Suppressor macrophage treated with lipopolysaccharide for 4 hours (primary cell): Measurements from ENCODE around the gene ASXL3.

ENCODE experiments used
- DNase-seq: peaks from one replicate; pipeline ENCODE4 v3.0.0-alpha.2; 2020

Gene ASXL3

DNA sequence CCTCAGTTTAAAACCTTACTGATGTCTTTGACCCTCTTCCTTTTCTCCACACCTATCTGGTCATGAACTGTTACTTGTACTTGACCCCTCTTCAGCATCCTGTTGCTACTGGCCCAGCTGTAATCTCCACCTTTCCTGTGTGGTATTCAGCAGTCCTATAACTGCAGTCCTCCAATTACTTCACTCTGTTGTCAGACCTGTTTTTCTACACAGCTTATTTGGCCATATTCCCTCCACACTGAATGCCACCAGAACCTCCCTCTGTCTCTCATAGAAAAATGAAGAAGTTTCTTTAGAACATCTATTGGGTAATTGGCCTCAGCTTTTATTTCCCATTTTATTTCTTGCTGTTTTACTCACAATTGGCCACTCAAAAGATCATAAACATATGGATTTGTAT, 155.4 kb downstream of the ASXL3 start:
- DNase-seq, result no peak

DNA sequence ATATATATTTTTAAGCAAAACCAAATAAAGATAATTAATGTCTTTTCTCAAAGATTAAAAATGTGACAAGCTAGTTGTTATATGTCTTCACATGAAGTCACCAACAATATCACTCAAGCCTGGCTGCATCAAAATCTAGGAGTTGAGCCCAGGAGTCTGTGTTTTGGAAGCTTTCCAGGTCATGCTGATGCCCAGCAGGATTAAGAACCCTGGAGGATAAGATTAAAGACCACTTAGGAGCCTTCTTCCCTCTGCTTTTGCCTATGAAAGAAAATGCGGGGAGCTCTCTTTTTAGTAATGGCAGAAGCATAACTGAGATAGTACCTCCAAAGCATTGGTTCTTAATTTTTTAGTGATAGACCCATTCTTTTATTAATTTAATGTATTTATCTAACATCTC, 157.4 kb downstream of the ASXL3 start:
- no peak for DNase-seq

DNA sequence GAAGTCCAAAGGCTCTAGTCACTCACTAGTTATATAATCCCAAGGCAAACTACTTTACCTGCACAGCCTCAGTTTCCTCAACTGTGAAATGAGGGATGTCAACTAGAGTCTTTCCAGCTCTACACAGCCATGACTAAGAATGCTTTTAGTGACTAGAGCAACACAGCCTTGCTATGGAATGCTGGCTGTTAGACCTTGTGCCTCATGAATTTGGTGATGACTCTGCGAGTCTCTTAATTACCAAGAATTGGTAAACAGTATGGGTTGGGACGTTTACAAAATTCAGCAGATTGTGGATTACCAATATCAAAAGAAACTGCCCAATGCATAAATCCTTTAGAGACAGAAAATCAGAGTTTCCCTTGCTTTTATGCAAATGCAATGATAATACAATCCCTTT, 163.7 kb downstream of the ASXL3 start:
- no peak for DNase-seq

DNA sequence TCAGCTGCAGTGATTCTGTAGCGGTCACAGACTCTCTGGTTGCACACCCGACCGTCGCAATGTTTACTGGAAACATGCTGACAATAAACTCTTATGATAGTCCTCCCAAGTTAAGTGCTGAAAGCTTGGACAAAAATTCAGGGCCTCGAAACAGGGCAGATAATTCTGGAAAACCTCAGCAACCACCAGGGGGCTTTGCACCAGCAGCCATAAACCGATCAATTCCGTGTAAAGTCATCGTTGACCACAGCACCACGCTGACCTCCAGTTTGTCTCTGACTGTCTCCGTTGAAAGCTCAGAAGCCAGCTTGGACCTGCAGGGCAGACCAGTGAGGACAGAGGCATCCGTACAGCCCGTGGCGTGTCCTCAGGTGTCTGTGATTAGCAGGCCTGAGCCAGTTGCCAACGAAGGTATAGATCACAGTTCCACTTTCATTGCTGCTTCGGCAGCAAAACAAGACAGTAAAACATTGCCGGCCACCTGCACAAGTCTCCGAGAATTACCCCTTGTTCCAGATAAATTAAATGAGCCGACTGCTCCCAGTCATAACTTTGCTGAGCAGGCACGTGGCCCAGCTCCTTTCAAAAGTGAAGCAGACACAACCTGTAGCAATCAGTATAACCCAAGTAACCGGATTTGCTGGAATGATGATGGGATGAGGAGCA, 166.1 kb downstream of the ASXL3 start:
- no peak for DNase-seq

DNA sequence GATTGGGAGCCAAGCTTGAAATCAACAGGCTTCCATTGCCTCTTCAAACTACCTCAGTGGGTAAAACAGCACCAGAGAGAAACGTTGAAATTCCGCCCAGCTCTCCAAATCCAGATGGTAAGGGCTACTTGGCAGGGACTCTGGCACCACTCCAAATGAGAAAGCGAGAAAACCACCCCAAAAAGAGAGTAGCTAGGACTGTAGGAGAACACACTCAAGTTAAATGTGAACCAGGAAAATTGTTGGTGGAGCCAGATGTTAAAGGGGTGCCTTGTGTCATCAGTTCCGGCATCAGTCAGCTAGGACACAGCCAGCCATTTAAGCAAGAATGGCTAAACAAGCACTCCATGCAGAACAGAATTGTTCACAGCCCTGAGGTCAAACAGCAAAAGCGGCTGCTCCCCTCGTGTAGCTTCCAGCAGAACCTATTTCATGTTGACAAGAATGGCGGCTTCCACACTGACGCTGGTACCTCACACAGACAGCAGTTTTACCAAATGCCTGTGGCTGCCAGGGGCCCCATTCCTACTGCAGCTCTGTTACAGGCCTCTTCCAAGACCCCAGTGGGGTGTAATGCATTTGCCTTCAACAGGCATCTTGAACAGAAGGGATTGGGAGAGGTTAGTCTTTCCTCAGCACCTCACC, 167.3 kb downstream of the ASXL3 start:
- no peak for DNase-seq

DNA sequence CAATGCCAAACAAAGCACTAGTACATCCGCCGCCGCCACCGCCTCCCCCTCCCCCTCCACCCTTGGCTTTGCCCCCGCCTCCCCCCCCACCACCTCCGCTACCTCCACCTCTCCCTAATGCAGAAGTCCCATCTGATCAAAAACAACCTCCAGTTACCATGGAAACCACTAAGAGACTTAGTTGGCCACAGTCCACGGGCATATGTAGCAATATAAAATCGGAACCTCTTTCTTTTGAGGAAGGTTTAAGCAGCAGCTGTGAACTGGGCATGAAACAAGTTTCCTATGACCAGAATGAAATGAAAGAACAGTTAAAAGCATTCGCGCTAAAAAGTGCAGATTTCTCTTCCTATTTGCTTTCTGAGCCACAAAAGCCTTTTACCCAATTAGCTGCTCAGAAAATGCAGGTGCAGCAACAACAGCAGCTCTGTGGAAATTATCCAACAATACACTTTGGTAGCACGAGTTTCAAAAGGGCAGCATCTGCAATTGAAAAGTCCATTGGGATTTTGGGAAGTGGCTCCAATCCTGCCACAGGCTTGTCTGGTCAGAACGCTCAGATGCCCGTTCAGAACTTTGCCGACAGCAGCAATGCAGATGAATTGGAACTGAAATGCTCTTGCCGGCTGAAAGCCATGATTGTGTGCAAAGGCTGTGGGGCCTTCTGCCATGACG, 168.0 kb downstream of the ASXL3 start:
- no peak for DNase-seq

DNA sequence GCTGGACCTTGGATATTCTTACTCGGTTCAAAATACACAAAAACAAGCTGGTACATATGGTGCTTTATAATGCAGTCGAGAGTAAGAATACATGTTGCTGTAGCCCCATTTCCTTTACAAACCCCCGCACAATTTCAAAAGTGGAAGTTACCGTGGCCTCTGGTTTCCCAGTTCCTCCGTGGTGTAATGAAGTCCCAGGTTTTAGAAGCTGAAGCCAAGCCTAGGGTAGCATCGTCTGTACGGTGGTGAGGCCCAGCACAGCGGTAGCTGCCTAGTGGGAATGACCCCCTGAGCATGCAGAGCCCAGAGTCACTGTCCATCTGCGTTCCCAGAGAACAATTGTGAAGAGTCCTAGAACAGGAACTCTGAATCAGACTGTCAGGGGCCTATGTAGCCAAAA, 171.8 kb downstream of the ASXL3 start:
- DNase-seq, result no peak

DNA sequence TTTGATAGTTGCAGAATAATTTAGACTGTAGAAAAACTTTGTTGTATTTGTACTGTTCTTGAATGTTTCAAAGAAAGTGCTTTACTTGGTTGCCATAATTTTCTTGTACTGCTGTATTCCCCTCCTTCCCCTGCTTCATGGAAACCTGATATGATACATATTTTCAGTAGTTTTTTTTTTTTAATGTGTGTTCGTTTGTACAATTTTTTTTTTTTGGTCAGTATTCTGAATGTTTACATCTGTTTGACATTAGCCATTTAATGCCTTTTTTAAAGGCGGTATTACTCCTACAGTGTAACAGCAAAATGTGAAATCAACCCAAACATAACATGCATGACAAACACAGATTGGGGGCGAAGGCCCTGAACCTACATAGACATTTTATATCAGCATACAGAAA, 172.3 kb downstream of the ASXL3 start:
- no peak for DNase-seq

DNA sequence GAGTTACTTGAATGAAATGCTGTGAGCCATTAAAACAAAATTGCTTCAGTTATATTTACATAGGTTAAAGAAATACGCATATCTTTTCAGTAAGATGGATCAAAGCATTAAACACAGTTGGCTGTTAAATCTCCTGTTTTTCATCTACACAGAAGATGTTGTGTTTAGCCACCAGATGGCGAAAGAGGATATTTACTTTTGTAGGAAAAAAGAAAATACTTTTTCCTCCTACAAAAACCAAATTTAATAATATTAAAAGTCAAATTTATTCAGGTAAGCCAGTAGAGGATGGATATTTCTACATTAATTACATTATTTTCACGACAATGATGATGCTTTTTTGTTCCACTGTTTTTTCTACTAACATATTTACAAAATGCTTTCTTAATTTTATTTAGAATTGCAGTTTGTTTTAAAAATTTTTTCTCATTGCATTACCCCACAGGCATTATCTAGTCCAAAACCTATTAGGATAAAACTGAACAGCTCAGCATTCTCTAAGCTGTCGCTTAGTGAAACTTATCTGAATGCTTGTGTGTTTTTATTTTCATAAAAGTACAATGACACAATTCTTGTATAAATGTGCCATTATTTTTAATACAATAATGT, 173.7 kb downstream of the ASXL3 start:
- no peak for DNase-seq

DNA sequence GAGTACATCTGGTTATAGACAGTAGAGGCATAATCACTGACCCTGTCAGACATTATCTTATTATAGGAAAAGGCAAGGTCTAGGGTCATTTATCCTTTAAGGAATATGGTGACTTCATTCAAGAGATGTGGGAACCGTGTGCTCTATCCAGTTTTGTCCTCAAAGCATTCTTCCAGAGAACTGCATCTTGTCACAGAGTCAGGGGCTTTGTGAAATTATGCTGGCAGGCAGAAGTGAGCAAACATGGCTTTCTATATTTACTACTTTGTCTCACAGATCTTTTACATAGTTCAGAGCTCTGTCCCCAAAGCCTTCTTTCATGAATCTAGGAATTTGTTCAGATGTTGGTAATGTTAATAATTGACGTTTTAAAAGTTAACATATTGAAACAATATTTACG, 177.4 kb downstream of the ASXL3 start:
- no peak for DNase-seq

DNA sequence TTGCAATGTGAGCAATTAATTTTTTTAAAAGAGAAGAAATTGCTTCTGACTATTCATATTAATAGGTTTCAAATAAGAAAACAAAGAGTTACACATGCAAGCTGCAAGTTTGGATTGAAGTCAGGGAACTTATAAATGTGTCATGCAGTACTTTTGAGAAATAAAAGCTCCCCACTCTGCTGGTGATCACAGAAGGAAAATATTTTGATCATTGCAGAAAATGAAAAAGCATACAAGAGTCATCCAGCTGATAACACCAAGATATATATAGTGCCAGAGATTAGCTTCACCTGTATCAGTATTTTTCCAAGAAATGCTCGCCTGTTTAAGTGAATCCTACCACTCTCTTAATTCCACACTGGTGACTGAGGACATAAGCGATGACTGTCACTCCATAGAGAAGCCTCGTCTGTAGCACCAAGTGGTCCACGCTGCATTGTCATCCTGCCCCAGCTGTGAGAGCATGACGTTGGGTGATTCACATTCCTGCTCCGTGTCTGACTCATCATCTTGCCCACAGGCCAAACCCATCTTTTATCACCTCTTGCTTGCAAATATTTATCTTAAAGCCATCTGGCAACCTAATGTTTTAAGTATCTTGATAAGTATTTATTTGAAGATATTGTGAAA, 178.0 kb downstream of the ASXL3 start:
- no peak for DNase-seq

DNA sequence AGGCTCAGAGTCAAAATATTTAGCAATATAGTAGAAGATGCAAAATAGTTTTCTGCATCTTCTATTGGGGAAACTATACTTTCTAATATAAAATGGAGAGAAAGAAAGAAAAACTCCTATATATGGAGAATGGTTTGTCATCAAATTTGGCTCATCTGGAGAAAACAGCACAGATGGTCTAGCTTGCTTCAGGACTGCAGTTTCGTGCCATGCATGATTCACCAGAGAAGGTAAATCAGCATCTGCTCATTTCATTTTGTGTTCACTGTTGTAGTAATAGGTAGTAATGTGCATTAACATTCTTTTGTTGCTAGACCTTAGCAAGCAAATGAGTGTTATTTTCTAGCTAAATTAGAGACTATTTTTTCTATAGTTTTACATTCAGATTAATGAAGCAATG, 179.0 kb downstream of the ASXL3 start:
- DNase-seq, result no peak

DNA sequence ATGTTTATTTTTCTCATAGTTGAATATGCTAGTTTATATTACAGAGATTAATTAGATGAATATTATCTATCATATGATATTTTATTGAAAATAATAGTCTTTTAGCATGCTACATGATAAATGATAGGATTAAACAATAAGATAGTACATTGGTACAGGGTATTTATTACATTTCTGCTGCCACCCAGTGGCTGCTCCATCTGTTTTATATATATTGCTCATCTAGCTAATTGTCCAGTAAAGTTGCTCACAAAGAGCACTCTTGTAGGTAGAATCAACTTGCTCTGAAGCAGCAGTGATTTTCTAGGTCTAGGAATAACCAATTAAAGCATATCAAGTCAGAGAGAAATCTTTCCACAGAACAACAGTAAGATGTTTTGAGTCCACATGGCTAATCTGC, 183.3 kb downstream of the ASXL3 start:
- DNase-seq, result no peak

DNA sequence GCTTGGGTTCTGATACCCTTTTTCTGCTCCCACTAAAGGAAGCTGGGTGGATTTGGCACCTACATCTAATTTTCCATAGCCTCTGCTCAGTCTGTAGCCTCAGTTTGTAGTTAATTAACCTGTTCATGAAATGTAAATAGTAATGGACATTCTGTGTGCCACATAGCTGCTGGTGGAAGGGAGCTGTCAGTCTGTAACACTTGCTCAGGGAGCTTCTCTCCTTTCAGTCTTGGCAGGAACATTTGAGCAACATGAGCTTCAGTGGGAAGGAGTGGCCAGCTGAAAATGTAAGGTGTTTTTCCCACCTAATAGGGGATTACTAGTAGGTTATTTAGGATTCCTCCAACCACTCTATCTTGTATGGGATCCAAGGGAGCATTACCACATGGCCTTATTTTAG, 203.4 kb downstream of the ASXL3 start:
- no peak for DNase-seq
